ENCODE results near the gene PICK1. TPM values are rescaled to one million over a fixed set of nuclear protein-coding genes. Genes with fewer than 3 reads are reported as not detected.

Gene PICK1
- total RNA-seq, 1 donor from 2014 or later: 15.1 TPM

Other genes with a start within 250 kb of the PICK1 start
- 27.7 and 28.9 TPM in 2 replicates for gene GCAT, start 249.5 kb upstream of the PICK1 start, total RNA-seq
- not detected in 2 replicates for gene GALR3, start 234.0 kb upstream of the PICK1 start, total RNA-seq
- gene ANKRD54, start 213.1 kb upstream of the PICK1 start, total RNA-seq: 27.2 and 29.9 TPM in 2 replicates
- gene EIF3L, start 208.0 kb upstream of the PICK1 start, total RNA-seq: 460 and 480 TPM in 2 replicates
- gene MICALL1, start 151.1 kb upstream of the PICK1 start, total RNA-seq: 27.3 and 27.7 TPM in 2 replicates
- gene C22orf23, start 103.8 kb upstream of the PICK1 start, total RNA-seq: 0.37 TPM in 1 of 2 replicates, not detected in the other
- gene POLR2F, start 103.7 kb upstream of the PICK1 start, total RNA-seq: 113 TPM in 2 replicates
- gene SOX10, start 72.8 kb upstream of the PICK1 start, total RNA-seq: not detected in 2 replicates
- not detected in 2 replicates for gene SLC16A8, start 26.8 kb downstream of the PICK1 start, total RNA-seq
- gene BAIAP2L2, start 53.3 kb downstream of the PICK1 start, total RNA-seq: 0.19 and 0.45 TPM in 2 replicates
- gene PLA2G6, start 124.4 kb downstream of the PICK1 start, total RNA-seq: 34.3 and 43.2 TPM in 2 replicates
- 12.6 and 12.8 TPM in 2 replicates for gene MAFF, start 144.6 kb downstream of the PICK1 start, total RNA-seq
- 31.9 and 33.1 TPM in 2 replicates for gene TMEM184B, start 215.6 kb downstream of the PICK1 start, total RNA-seq

Measured in activated CD4-positive, alpha-beta T cell treated with anti-CD3 and anti-CD28 coated beads, Interleukin-2, amount 10 ng/mL, durations not matched to agents 24 days and 14 days (primary cell).